Stimulated activated CD8-positive, alpha-beta memory T cell treated with anti-CD3 and anti-CD28 coated beads, Interleukin-2, amount 100 ng/mL, for 1 hour (primary cell): ENCODE data around the gene AIFM1.

Experiments used
- DNase-seq, 2 donors: peaks; one replicate each; pipeline ENCODE4 v3.0.0-alpha.2; 2020; ENCODE audit warnings: low read depth in 2 of 2

AIFM1 gene

GRCh38 chrX:130093271-130093670, 72.4 kb downstream of the AIFM1 start:
- no peak for DNase-seq

DNA sequence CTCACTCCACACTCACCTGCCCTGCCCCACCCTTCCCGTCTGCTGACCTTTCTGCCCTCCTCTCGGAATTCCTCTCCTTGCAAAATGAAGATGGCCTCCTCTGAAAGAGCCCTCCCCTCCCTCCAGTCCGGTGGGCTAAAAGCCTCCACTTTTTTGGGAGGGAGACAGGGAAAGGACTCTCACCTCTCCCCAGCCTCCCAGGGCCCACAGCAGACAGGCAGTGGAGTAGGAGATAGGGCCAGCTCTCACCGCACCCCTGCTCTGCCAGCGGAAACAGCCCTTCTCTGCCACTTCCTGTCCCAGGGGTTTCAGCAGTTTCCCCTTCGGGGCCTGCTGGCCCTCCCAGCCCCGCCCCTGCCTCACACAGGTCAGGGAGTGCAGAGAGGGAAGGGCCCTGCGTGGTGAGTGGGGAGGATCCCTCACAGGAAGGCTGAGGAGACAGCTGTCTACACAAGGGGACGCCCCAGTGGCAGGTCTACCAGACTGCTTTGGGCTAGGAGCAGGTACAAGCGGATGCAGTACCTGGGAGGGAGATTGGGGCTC, 73.6 kb downstream of the AIFM1 start:
- peak; percentile 67 to 72 for DNase-seq

DNA sequence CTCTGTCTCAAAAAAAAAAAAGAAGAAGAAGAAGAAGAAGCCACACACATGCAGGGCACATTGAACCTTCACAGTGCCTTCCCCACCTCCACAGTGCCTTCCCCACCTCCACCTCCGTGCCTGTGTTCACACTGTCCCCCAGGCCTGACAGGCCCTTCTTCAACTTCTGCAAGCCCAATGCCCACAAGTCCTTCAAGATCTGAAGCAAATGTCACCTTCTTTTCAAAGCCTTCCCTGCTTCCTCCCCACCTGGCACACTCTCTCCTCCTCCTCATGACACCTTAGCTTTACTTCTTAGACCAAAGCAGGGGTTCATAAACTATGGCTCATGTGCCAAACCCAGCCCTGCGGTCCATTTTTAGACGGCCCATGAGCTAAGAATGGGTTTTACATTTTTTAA, 75.3 kb downstream of the AIFM1 start:
- no peak for DNase-seq

DNA sequence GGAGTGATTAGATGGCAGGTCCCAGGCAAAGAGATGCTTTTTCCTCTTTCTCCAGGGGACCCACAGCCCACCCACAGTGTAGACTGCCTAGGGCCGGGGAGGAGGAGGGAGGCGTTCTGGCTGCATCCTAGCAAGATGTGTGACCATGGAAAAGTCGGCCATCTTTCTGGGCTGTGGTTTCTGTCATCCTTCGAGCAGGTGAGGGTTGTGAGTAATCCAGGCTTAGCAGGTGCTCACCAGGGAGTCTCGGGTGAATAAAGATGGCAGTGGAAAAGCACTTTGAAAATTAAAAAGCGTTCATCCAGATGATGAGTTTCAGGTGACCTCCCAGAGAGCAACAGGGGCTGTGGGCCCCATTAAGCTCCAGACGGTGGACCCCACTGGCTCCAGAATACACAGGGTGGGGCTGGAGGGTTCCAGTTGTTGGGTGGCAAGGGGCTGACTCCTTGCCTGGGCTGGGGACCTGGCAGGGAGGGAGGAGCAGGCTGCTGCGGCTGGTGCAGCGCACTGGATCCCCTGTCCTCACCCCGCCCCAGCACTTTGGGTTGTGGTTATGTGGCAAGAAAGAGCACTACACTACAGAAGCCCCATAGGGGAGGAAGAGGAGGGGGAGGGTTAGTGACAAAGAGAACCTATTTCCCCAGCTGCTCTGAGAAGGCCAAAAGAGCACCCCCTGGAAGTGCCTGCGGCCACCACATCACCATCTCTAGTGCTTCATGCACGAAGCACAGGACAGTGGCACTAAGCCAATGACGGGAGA, 79.0 kb downstream of the AIFM1 start:
- DNase-seq = no peak

DNA sequence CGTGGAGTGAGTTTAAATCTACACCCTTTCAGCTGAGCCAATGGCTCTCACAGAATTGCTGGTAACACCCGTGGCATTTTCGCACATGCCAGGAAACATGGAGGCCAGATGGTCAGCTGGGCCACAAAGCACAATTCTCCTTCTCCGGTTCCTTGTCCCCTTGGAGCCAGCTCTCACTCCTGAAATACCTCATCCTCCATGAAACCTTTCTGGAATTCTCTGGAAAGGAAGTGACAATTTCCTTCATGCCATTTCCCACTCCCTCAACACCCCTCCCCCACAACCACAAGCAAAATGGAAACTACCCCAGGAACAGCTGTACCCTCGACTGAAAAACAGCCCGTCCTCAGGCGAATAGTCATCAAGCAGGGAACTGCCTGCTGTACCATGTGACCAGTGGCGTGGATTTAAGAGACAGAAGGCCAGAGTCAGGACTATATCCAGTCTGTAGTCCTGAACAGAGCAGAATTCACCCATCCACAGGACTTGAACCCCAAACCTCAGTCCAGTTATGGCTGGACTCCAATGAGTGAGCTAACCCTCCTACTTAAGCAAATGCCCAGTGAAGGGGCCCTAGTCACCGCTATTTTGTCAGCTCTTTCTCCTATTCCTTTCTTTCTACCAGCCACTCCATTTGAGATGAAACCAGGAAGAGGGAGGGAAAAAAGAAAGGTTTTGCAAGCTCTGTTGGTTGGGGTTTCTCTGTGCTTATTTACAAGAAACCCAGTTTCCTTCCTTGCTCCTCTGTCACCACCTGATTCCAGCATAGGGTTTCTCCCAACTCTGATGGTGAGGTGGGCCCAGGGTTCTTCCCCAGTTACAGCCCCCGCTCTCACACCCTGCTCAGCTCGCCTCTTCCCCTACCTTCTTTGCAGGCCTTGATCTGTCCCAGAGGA, 79.8 kb downstream of the AIFM1 start:
- DNase-seq = no peak

DNA sequence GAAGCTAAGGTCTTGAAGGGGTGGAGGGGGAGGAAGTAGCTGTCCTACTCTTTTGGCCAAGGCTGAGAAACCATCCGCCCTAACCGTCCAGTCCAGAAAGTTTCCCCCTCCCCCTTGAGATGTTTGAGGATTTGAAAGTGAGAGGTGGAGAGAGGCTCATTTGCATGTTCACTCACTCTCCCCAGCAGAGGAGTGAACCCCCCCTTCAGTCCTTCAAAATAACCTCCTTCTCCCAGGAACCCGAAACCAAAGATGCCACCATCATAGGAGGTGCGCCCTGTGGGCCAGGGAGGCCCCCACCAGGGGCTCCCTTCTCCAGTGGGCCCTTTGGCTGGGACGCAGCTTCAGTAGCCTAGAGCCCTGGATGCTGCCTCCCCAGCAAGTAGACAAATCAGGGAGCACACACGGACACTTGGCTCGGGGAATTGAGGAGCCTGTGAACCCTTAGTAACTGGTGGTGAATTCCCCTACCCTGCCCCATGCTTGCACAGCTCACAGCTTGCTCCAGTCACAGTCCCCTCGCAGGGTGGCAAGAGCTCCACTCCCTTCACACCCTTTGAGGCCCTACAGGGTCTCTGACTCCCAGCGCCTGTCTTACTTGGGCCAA, 80.9 kb downstream of the AIFM1 start:
- DNase-seq = no peak

DNA sequence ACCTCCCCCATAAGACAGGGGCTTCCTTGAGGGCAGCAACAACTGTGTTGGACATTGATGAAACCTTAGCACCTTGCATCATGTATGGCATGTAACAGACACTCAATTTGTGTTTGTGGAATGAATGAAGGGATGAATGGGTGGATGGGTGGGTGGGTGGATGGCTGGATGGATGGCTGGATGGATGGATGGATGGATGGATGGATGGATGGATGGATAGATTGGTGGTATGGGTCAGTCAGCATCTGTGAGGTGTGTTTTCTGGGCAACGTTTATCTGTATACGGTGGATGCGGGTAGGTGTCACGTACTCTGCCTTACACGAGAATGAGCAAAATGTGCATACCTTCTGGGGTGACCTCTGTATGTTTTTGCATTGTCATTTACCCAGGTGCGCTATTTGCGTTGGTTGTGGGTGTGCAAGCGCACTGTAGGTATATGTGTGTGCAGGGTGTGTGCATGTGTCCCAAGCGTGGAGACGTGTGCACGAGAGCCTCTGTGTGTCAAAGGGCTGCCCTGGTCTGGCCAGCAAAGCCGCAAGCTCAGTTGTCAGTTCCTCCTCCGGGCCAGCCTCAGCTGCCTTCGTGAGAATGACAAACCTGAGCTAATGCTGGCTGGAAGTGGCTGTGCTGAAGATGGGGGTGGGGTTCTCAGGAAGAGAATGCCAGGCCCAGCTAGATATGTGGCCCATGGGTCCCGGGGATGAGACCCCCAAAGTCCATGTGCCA, 81.8 kb downstream of the AIFM1 start:
- no peak for DNase-seq

GRCh38 chrX:130083107-130083490, 82.5 kb downstream of the AIFM1 start:
- no peak for DNase-seq

- DNase-seq = peak; percentile 33 to 46
Measured at GRCh38 chrX:130082244-130083106, 83.2 kb downstream of the AIFM1 start.

- no peak for DNase-seq
Measured at GRCh38 chrX:130081421-130082045, 84.1 kb downstream of the AIFM1 start.

GRCh38 chrX:130080791-130081367, 84.8 kb downstream of the AIFM1 start:
- DNase-seq = no peak

- peak; percentile 20 to 29 for DNase-seq
Measured at GRCh38 chrX:130079824-130080406, 85.7 kb downstream of the AIFM1 start.
